ENCODE measurements around the gene CCDC43.
"Not testable (repeated sequence)": the region's sequence is repeated elsewhere in the genome, so short reads cannot be mapped to it uniquely, and the experiment has no call there.

CCDC43 gene, protein sequence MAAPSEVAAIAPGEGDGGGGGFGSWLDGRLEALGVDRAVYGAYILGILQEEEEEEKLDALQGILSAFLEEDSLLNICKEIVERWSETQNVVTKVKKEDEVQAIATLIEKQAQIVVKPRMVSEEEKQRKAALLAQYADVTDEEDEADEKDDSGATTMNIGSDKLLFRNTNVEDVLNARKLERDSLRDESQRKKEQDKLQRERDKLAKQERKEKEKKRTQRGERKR

DNA sequence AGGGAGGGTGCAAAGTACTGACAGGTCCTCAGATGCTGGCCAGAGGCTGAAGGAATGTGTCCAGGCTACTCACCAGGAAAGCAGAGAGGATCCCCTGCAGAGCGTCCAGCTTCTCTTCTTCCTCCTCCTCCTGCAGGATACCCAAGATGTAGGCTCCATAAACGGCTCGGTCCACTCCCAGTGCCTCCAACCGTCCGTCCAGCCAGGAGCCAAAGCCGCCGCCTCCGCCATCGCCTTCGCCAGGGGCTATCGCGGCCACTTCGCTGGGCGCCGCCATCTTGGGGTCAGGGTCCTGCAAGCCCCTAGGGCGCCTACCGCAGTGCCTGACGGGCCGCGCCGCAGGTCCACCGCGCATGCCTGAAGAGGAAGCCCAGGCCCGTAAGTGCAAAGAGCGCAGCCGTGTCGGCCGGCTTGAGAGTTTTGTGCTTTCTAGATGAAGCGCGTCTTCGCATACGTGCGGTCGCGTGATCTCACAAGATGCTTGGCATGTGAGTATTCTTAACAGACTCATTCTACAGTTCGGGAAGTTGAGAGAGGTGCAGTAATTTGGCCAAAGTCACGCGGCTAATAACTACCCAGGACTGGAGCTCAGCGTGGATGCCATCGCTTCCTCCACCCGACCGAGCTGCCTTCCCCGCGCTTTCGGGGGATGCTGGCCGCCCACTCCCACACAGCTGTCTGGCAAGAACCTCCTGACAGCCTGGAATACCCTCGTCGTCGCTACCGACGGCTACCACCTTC lies at the start of gene CCDC43:
TSS of gene CCDC43 (minus strand) at position 300 of the 741 bp plus-strand sequence. CDS start at position 277, 23 bp downstream.
- DNase-seq (ENCODE audit: low read depth): peak; percentile 99

DNA sequence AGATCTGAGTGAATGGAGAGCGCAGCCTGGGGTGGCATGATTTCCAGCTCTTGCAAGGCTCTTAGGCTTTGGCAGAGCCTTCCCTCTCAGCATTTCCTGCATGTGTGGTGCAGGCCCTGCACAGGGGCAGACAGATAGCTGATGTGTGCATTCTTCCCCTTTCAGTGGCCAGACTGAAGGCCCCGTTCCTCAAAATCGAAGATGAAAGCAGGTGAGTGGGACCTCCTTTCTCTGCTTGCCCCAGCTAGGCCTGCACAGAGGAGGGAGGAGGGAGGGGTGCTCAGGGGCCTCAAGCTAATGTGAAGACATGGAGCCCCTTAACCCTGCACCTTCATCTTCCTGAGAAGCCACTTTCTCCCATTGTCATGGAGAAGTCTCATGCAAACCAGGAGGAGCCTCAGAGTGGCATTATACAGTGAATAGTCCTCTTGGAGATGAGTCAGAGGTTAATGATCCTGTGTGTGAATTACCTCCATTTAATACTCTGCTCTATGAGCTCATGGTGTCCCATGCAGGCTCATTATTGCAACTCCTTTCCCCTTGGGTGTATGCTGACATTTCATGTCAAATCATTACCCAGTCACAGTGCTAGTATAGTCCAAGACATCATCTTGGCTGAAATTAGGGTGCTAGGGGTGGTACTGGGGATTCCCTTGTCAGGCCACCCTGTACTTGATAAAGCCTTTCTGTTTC lies 48.8 kb upstream of the CCDC43 start:
- DNase-seq (ENCODE audit: low read depth): peak; percentile 44

- no peak for DNase-seq (ENCODE audit: low read depth)
Measured at GRCh38 chr17:44736551-44737240, 47.1 kb upstream of the CCDC43 start.

DNA sequence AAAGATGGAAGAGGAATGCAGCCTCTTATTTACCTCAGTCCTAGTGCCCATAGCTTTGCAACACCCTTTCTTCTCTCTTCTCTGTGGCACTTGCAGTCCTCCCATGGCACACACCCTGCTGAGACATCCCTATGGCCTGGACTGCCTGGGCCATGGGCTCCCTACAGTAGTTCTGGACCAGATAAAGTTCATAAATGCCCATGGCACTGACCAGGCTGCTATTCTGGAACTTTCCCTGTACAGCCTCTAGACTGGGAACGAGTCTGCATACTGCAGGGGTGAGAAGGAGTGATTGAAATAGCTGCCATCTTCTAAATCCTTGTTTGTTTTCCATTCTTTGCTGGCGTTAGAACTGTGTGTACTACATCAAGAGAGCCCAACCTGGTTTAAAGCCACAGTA lies 44.7 kb upstream of the CCDC43 start:
- DNase-seq (ENCODE audit: low read depth): no peak

DNA sequence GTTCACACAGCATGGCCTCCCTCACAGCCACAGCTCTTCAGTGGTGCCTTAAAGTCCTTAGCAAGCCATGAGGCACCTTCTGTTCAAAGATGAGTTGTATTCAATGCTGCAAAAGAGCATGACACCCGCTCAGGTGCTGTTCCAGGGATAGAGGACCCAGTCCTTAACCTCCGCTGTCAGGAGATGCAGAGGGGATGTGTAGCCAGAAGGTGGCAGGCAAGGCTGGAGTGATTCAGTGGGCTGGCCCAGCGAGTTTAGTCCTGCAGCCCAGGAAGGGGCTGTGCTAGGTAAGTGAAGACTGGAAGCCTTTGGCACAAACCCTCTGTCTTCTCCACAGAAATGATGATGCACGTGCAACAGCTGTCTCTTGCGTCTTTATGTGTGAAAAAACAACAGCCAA lies 44.2 kb upstream of the CCDC43 start:
- peak; percentile 48 for DNase-seq (ENCODE audit: low read depth)

- DNase-seq (ENCODE audit: low read depth): not testable (repeated sequence)
Measured at GRCh38 chr17:44726121-44726520, 36.5 kb upstream of the CCDC43 start.

DNA sequence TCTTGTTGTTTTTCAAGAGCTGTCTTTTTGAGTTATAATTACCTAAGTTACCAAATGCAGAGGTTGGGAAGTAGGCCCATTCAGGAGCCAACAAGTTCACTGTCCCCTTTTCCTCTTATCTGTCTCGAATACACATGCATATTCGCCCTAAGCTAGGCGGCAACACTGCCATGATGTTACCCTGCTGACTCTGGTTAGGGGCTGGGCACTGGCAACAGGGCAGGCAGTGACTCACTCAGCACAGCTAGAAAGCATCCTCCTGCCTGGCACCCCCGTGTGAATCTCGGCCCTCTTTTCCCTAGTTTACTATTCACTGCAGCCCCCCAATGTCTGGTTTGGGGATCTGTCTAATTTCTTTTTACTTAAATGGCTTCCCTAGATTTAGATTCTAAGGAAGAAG lies 32.7 kb upstream of the CCDC43 start:
- no peak for DNase-seq (ENCODE audit: low read depth)

DNA sequence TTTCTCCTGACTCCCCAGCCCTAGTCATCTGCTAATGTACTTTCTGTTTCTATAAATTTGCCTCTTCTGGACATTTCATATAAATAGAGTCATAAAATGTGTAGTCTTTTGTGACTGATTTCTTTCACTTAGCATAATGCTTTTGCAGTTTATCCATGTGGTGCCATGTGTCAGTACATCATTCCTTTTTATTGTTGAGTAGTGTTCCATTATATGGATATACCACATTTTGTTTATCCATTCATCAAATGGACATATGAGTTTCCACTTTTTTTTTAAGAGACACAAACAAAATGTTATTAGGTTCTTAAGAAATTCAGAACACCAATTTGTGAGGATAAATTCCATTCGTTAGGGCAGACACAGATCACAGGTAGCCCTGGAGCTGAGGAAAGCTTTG lies 29.9 kb upstream of the CCDC43 start:
- DNase-seq (ENCODE audit: low read depth): no peak

GRCh38 chr17:44708401-44709263 lies 19.1 kb upstream of the CCDC43 start, which contains the start of gene DBF4B:
TSS of gene DBF4B (plus strand) at chr17:44708665. CDS start at chr17:44708821, 156 bp downstream.
- peak; percentile 96 for DNase-seq (ENCODE audit: low read depth)

DNA sequence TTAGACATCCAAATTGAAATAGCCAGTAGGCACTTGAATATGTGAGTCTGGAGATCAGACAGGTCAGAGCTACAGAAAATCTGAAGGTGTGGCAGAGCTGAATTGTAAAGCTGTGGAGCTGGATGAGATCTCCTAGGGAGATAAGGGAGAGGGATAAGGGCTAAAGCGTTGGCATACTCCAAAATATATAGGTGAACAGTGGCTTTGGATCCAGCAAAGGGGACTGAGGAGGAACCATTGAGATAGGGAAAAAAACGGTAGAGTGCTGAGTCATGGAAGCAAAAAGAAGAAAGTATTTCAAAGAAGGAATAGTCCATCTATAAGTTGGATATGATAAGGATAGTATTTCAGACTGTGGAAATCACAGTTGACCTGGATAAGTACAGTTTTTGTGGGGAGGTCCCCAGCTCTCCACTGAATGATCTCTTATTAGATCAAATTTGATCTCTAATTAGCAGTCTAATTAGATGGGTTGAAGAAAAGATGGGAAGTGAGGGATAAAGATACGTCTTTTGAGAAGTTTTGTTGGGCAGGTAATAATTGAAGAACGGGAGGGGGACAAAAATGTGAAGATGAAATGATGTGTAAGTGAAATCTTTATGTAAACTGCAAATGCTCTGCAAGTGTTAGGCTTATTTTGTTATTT lies 18.3 kb upstream of the CCDC43 start:
- DNase-seq (ENCODE audit: low read depth): peak; percentile 22

- not testable (repeated sequence) for DNase-seq (ENCODE audit: low read depth)
Measured at GRCh38 chr17:44700288-44700687, 10.7 kb upstream of the CCDC43 start.

DNA sequence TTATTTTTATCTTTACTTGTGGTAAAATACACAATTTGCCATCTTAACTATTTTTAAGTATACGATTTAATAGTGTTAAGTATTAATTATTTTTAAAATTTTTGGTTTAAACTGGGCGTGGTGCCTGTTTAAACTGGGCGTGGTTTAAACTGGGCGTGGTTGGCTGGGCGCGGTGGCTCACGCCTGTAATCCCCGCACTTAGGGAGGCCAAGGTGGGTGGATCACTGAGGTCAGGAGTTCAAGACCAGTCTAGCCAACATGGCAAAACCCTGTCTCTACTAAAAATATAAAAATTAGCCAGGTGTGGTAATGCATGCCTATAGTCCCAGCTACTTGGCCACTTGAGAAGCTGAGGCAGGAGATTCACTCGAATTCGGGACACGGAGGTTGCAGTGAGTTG lies 4.0 kb upstream of the CCDC43 start:
- DNase-seq (ENCODE audit: low read depth): no peak

DNA sequence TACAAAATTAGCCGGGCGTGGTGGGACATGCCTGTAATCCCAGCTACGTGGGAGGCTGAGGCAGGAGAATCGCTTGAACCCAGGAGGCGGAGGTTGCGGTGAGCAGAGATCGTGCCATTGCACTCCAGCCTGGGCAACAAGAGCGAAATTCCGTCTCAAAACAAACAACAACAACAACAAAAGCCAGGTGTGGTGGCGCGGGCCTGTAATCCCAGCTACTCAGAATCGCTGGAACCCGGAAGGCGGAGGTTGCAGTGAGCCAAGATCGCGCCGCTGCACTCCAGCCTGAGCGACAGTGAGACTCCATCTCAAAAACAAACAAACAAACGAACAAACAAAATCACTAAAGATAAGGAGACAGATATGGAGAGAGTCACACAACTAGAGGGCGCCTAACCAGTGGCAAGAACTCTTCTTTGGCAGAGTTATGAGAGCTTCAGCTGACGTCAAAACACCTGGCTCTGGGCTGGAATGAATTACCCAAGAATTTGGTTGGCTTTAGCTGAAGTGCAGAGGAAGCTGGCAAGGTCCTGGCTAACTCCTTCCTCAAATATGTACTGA lies 1.2 kb upstream of the CCDC43 start:
- peak; percentile 17 for DNase-seq (ENCODE audit: low read depth)

DNA sequence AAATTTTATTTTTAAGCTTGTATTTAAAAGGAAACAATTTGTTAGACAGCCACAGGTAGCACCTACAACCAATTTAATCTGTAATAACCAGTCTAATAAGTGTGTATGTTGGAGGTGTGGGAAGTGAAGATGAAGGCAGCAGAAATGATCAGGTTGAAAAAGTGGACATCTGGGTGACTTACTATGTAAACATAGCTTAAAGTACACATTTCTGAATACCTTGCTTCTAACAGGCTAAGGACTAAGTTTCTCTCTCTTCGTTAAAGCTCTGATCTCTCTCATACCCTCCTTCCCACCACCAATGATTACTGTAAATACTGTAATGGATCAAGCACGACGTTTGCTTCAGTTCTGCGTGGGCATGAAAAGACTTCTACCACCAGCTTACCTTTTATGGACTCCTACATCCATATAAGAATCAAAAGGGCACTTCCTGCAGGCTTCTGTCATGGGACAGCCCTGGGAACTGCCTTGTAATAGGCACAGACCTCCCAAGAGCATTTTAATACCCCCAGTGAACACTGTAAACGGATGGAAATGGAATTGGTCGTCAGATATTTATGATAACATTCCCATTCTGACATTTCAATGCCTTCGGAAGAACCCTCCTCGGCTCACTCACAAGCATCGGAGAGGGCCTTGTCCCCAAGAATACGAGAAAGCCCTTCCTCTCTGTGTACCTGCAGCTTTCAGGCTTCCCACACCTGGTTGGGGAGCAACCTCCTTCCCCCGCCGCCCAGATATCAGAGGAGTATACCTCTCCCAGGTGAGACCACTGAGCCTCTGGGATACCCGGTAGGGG lies 700 bp downstream of the CCDC43 start:
- peak; percentile 32 for DNase-seq (ENCODE audit: low read depth)

GRCh38 chr17:44688200-44688599 lies 1.4 kb downstream of the CCDC43 start:
- DNase-seq (ENCODE audit: low read depth): no peak

GRCh38 chr17:44687756-44688155 lies 1.8 kb downstream of the CCDC43 start:
- no peak for DNase-seq (ENCODE audit: low read depth)

- not testable (repeated sequence) for DNase-seq (ENCODE audit: low read depth)
Measured at GRCh38 chr17:44683303-44683702, 6.3 kb downstream of the CCDC43 start.

DNA sequence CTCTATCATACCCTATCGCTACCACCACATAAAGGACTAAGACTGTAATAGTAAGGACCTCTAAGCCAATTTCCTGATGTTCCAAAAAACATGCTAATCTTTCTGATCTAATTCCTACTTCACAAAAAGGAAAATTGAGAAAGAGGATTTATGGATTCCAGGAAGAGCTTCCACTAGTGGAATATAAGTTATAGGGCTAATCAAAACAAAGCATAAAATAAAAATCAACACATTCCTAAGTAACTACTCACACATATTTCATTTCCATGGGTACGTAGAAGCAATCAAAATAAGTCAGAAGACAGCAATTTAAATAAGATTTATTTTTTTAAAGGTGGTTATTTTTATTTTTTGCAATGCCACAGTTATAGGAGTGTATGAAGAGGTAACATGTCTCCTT lies 12.4 kb downstream of the CCDC43 start:
- peak; percentile 66 for DNase-seq (ENCODE audit: low read depth)

DNA sequence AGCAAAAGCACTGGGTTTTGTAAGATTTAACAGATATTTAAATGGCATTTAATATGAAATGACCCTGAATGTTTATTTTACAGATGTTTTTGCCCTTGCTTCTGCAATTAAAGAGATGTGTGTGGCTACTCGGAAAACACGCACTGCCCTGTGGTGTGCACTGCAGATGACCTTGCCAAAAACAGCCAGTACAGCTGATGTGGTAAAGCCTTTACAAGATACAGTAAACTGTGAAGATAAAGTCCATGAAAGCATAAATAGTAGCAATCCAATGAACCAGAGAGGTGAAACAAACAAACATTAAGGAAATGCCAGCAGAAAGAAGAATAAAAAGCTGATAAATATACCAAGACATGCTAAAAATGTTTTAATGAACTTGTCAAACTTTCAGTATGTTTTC lies 15.7 kb downstream of the CCDC43 start:
- DNase-seq (ENCODE audit: low read depth): no peak
